Mucosa of stomach (tissue), 1 donor: Measurements from ENCODE around the gene MCRIP2.

ENCODE experiments used
- H3K27me3 ChIP-seq: one replicate; pipeline ENCODE4 v1.7.0; 2013; ENCODE audit warnings: mild to moderate bottlenecking, low read length; ENCODE audit not compliant: control insufficient read depth, insufficient read depth
- H3K36me3 ChIP-seq: one replicate; pipeline ENCODE4 v1.7.0; 2013; ENCODE audit warnings: low read length; ENCODE audit not compliant: control insufficient read depth, insufficient read depth
- H3K4me1 ChIP-seq: one replicate; pipeline ENCODE4 v1.7.0; 2013; ENCODE audit warnings: mild to moderate bottlenecking, low read length; ENCODE audit not compliant: control insufficient read depth, insufficient read depth
- H3K4me3 ChIP-seq: one replicate; pipeline ENCODE4 v1.7.0; 2013; ENCODE audit warnings: low read length
- H3K9ac ChIP-seq: one replicate; pipeline ENCODE4 v1.7.0; 2013; ENCODE audit warnings: mild to moderate bottlenecking, low read length, moderate library complexity
- H3K9me3 ChIP-seq: one replicate; pipeline ENCODE4 v1.7.0; 2013; ENCODE audit warnings: mild to moderate bottlenecking, low read length, moderate library complexity; ENCODE audit not compliant: control insufficient read depth
- donor health status: Pancreatic carcinoma.

Gene MCRIP2

GRCh38 chr16:621526-622105 is 20.0 kb upstream of the MCRIP2 start:
- Histone ChIP-seq H3K9ac (no peak overlapping the region), H3K9me3 (no peaks in the 10 kb centered on the region), H3K4me1 (peaks cover 19% of the 10 kb centered on the region), H3K27me3 (no peaks in the 10 kb centered on the region), H3K4me3 (no peak overlapping the region), H3K36me3 (peaks cover 10% of the 10 kb centered on the region)

GRCh38 chr16:622920-623280 is 18.7 kb upstream of the MCRIP2 start:
- H3K27me3 ChIP-seq, result no peaks in the 10 kb centered on the region
- peaks cover 20% of the 10 kb centered on the region for H3K4me1 ChIP-seq
- H3K36me3 ChIP-seq, result peaks cover 10% of the 10 kb centered on the region
- H3K9me3 ChIP-seq, result no peaks in the 10 kb centered on the region
- no peak overlapping the region for H3K9ac ChIP-seq
- no peak overlapping the region for H3K4me3 ChIP-seq

GRCh38 chr16:624526-625070 is 17.0 kb upstream of the MCRIP2 start:
- Histone ChIP-seq H3K4me3 (no peak overlapping the region), H3K4me1 (peaks cover 20% of the 10 kb centered on the region), H3K36me3 (peaks cover 10% of the 10 kb centered on the region), H3K27me3 (no peaks in the 10 kb centered on the region), H3K9me3 (no peaks in the 10 kb centered on the region), H3K9ac (no peak overlapping the region)

- Histone ChIP-seq H3K9ac (no peak overlapping the region), H3K9me3 (no peaks in the 10 kb centered on the region), H3K27me3 (no peaks in the 10 kb centered on the region), H3K4me3 (no peak overlapping the region), H3K4me1 (peaks cover 25% of the 10 kb centered on the region), H3K36me3 (peaks cover 10% of the 10 kb centered on the region)
Measured at GRCh38 chr16:625117-625976, 16.3 kb upstream of the MCRIP2 start.

- Histone ChIP-seq H3K36me3 (peaks cover 10% of the 10 kb centered on the region), H3K9me3 (no peaks in the 10 kb centered on the region), H3K9ac (no peak overlapping the region), H3K4me1 (peaks cover 34% of the 10 kb centered on the region), H3K4me3 (no peak overlapping the region), H3K27me3 (no peaks in the 10 kb centered on the region)
Measured at GRCh38 chr16:625977-626765, 15.5 kb upstream of the MCRIP2 start.

- peaks cover 29% of the 10 kb centered on the region for H3K4me1 ChIP-seq
- no peak overlapping the region for H3K9ac ChIP-seq
- no peaks in the 10 kb centered on the region for H3K27me3 ChIP-seq
- H3K4me3 ChIP-seq, result no peak overlapping the region
- H3K36me3 ChIP-seq, result peaks cover 10% of the 10 kb centered on the region
- no peaks in the 10 kb centered on the region for H3K9me3 ChIP-seq
Measured at GRCh38 chr16:626787-627453, 14.7 kb upstream of the MCRIP2 start.

GRCh38 chr16:627454-628239 is 14.0 kb upstream of the MCRIP2 start:
- Histone ChIP-seq H3K9me3 (no peaks in the 10 kb centered on the region), H3K27me3 (no peaks in the 10 kb centered on the region), H3K4me3 (no peak overlapping the region), H3K9ac (no peak overlapping the region), H3K4me1 (peaks cover 24% of the 10 kb centered on the region), H3K36me3 (peaks cover 10% of the 10 kb centered on the region)

GRCh38 chr16:628321-629061 is 13.1 kb upstream of the MCRIP2 start:
- H3K9ac ChIP-seq, result no peak overlapping the region
- H3K4me3 ChIP-seq, result no peak overlapping the region
- H3K9me3 ChIP-seq, result no peaks in the 10 kb centered on the region
- H3K4me1 ChIP-seq, result peaks cover 24% of the 10 kb centered on the region
- H3K27me3 ChIP-seq, result no peaks in the 10 kb centered on the region
- H3K36me3 ChIP-seq, result peaks cover 10% of the 10 kb centered on the region

DNA sequence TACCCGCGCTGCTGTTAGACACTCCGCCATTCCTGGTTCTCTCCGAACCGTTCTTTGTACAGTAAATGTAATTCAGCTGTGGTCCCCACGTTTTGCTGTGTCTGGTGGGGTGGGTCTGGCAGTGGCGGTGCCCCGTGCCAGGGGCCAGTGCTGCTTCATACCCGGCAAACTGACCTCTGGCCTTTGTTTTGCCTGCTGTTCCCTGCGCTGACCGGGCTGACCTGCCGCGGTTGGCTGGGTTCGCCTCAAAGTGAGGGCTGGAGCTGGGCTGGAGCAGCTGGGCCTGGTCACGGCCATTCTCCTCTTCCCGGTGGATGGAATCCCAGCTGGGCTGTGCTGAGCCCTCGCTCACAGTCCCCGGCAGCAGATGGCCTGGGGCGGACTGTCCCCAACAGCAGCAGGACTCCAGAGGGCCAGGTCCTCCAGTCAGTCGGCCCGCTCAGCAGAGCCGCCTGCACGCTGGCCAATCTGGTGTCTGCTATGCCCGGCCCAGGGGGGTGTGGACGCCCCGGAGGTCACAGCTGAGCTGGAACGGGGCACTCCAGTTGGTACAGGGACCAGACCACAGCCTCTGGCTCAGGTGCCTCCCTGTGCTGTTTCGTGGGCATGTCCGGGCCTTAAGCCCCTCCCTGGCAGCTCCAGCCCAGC is 12.3 kb upstream of the MCRIP2 start:
- no peak overlapping the region for H3K4me3 ChIP-seq
- H3K4me1 ChIP-seq, result peaks cover 24% of the 10 kb centered on the region
- peaks cover 10% of the 10 kb centered on the region for H3K36me3 ChIP-seq
- no peak overlapping the region for H3K9ac ChIP-seq
- no peaks in the 10 kb centered on the region for H3K27me3 ChIP-seq
- no peaks in the 10 kb centered on the region for H3K9me3 ChIP-seq

- H3K4me3 ChIP-seq, result no peak overlapping the region
- H3K4me1 ChIP-seq, result peaks cover 24% of the 10 kb centered on the region
- H3K36me3 ChIP-seq, result peaks cover 10% of the 10 kb centered on the region
- no peak overlapping the region for H3K9ac ChIP-seq
- H3K27me3 ChIP-seq, result no peaks in the 10 kb centered on the region
- H3K9me3 ChIP-seq, result no peaks in the 10 kb centered on the region
Measured at GRCh38 chr16:629833-630248, 11.8 kb upstream of the MCRIP2 start.
